Measurements from ENCODE around the gene EIF1. TPM values are rescaled to one million over a fixed set of nuclear protein-coding genes. Genes with fewer than 3 reads are reported as not detected.

EIF1 gene
- total RNA-seq, 1 experiment from 2014 or later, result 651 TPM

- no peaks in the 10 kb centered on the region for H3K79me2 ChIP-seq (ENCODE audit: insufficient read depth, low read length)
- WGBS (ENCODE audit: extremely low coverage, insufficient read length, low lambda C conversion rate), result no CpG with 5 or more reads among the region's 15 CpGs
- peaks cover 0 to 10% of the 10 kb centered on the region in 2 experiments; a peak in 3 of 4 replicates for H3K4me1 Mint-ChIP-seq
- H3K9me3 ChIP-seq (ENCODE audit: control insufficient read depth, low read depth, low read length), result no peaks in the 10 kb centered on the region
- H3K4ac ChIP-seq (ENCODE audit: low read depth, low read length), result no peak overlapping the region
- no peak overlapping the region for H3K9ac ChIP-seq (ENCODE audit: extremely low read depth, insufficient read length, low read length)
- peaks cover 1% of the 10 kb centered on the region; the same call in 1 of the 2 replicates for H3K27me3 ChIP-seq (ENCODE audit: insufficient read depth, low read length)
- peaks cover 60% of the 10 kb centered on the region for H3K27me3 Mint-ChIP-seq (ENCODE audit: low read depth)
- H3K79me1 ChIP-seq (ENCODE audit: insufficient read depth, low read depth, low read length, poor library complexity, severe bottlenecking), result no peaks in the 10 kb centered on the region
- no peak overlapping the region for H2BK5ac ChIP-seq (ENCODE audit: insufficient read length, low read length)
- no peak overlapping the region for H3K18ac ChIP-seq (ENCODE audit: insufficient read length, low read depth, low read length)
- no peaks in the 10 kb centered on the region for H4K20me1 ChIP-seq (ENCODE audit: control insufficient read depth, insufficient read depth, insufficient read length)
- H3T11ph ChIP-seq (ENCODE audit: low read length), result no peak overlapping the region
- no peak overlapping the region for H2AFZ ChIP-seq (ENCODE audit: low read length)
- H3K4me2 ChIP-seq (ENCODE audit: insufficient read depth, insufficient read length, low read length), result no peak overlapping the region
- H3K27ac ChIP-seq (ENCODE audit: insufficient read length, low read depth, low read length), result no peak overlapping the region
- H2BK12ac ChIP-seq (ENCODE audit: insufficient read length, low read depth, low read length), result no peak overlapping the region
- no peak overlapping the region for H2BK15ac ChIP-seq (ENCODE audit: low read depth, low read length)
- no peak overlapping the region for H3K4me3 Mint-ChIP-seq
- peaks cover 0 to 2% of the 10 kb centered on the region in 2 experiments; a peak in 1 of 5 replicates for H3K9me3 Mint-ChIP-seq
- no peak overlapping the region for H3K14ac ChIP-seq (ENCODE audit: insufficient read depth, low read length)
- H3K56ac ChIP-seq (ENCODE audit: insufficient read length, low read depth, low read length), result no peak overlapping the region
- H2BK20ac ChIP-seq (ENCODE audit: low read depth, low read length, poor library complexity, severe bottlenecking), result no peak overlapping the region
- H3K4me1 ChIP-seq (ENCODE audit: insufficient read depth, low read length), result no peaks in the 10 kb centered on the region
- H2AK5ac ChIP-seq (ENCODE audit: insufficient read length, low read length), result no peak overlapping the region
- DNase-seq, result no peak
- no peak overlapping the region for H4K8ac ChIP-seq (replicated peaks; ENCODE audit: insufficient read length, low read depth, low read length)
- no peaks in the 10 kb centered on the region for H3K23me2 ChIP-seq (ENCODE audit: insufficient read length, low read depth, low read length, poor library complexity, severe bottlenecking)
- no peak overlapping the region for H4K5ac ChIP-seq (ENCODE audit: insufficient read length, low read depth, low read length)
- no peak overlapping the region for H3K27ac Mint-ChIP-seq
- H3K23ac ChIP-seq (ENCODE audit: insufficient read length, low read depth, low read length), result no peak overlapping the region
- H4K91ac ChIP-seq (ENCODE audit: insufficient read length, low read depth, low read length), result no peak overlapping the region
- H2BK120ac ChIP-seq (ENCODE audit: low read depth, low read length, poor library complexity, severe bottlenecking), result no peak overlapping the region
- no peaks in the 10 kb centered on the region for H3K36me3 Mint-ChIP-seq (ENCODE audit: insufficient read depth in 1 of 3, low read depth in 3 of 3)
- no peak for TF ChIP-seq CTCF (conservative IDR thresholded peaks at IDR 0.05)
Observed at GRCh38 chr17:41717408-41718286, 29.0 kb downstream of the EIF1 start.
